K562 (cell line): Measurements from ENCODE around the gene NFKBIA. TPM values are rescaled to one million over a fixed set of nuclear protein-coding genes. Genes with fewer than 3 reads are reported as not detected.

Source experiments
- ATAC-seq: fragments of 200-7000 bp; cut with Tn5 transposase; 3 replicates; pipeline ENCODE4 v1.9.1; 2020; ENCODE audit warnings: moderate library complexity
- BruUV-seq: library from RNA; stranded (reverse); fragments of 400-500 nt; replicated peaks from 2 replicates; lab custom pipeline; 2021; lab: Mats Ljungman, UMichigan
- CTCF ChIA-PET: fragments of 300-600 bp; formaldehyde crosslinking; extraction: SDS; loops from one replicate; lab custom pipeline; 2021; ENCODE audit warnings: low intra/inter-chr PET ratio; lab: Yijun Ruan, JAX
- POLR2A ChIA-PET: fragments of 300-600, 350-650 bp; sonication (Branson Sonifier 250); formaldehyde crosslinking; extraction: SDS; loops from one replicate; lab custom pipeline; 2021; ENCODE audit warnings: antibody characterized with exemption, inconsistent platforms; lab: Yijun Ruan, JAX
- DNase-seq, 4 experiments: peaks; one replicate each; pipeline versions ENCODE4 v3.0.0 to v3.0.0-alpha.2; 2011 to 2018; ENCODE audit warnings: low spot score in 3 of 4, mixed read lengths in 3 of 4; ENCODE audit errors: extremely low read depth in 1 of 4
- FAIRE-seq: peaks from 2 replicates; lab custom pipeline; 2011; peaks lifted over from hg19 to GRCh38; lab: Jason Lieb, UNC
- H2AFZ ChIP-seq: 2 replicates; pipeline ENCODE4 v1.6.0; 2011; ENCODE audit warnings: low read depth, low read length, control low read depth, inconsistent platforms
- H3K27ac ChIP-seq: fragments of 200-600 bp; 3 replicates; pipeline ENCODE4 v1.8.0; 2011; ENCODE audit warnings: low read depth, mild to moderate bottlenecking, control low read depth, inconsistent platforms, low read length, moderate library complexity, mixed read lengths; ENCODE audit errors: extremely low read depth
- H3K27me3 ChIP-seq, 2 experiments: fragments of 300-600 bp in 1 of 2; 2 replicates in 1 of 2; 3 replicates in 1 of 2; pipeline versions ENCODE4 v1.6.0 to v1.8.0; 2011; ENCODE audit warnings: inconsistent platforms in 2 of 2, low read length in 2 of 2, mild to moderate bottlenecking in 1 of 2, mixed read lengths in 1 of 2, moderate library complexity in 1 of 2; ENCODE audit not compliant: control insufficient read depth in 2 of 2, insufficient read depth in 2 of 2
- H3K36me3 ChIP-seq: fragments of 300-600 bp; 3 replicates; pipeline ENCODE4 v1.8.0; 2011; ENCODE audit warnings: mild to moderate bottlenecking, low read length, inconsistent platforms; ENCODE audit not compliant: control insufficient read depth, insufficient read depth
- H3K4me1 ChIP-seq, 2 experiments: fragments of 200-600 bp in 1 of 2; replicated peaks in 1 of 2; 2 replicates in 1 of 2; 3 replicates in 1 of 2; pipeline versions ENCODE4 v1.5.1 to v1.8.0; 2011; ENCODE audit warnings: inconsistent platforms in 2 of 2, low read length in 2 of 2, mild to moderate bottlenecking in 1 of 2, mixed read lengths in 1 of 2, moderate library complexity in 1 of 2; ENCODE audit not compliant: control insufficient read depth in 2 of 2, insufficient read depth in 2 of 2
- H3K4me2 ChIP-seq: 2 replicates; pipeline ENCODE4 v1.6.1; 2011; ENCODE audit warnings: low read length, control low read depth, inconsistent platforms, mixed read lengths; ENCODE audit not compliant: insufficient read depth
- H3K4me3 ChIP-seq: fragments of 200-600 bp; sonication (generic), shearing (Covaris generic); 2 replicates; pipeline ENCODE4 v1.5.1; 2016; ENCODE audit warnings: control low read depth, inconsistent platforms
- H3K79me2 ChIP-seq: fragments of 200-600 bp; 3 replicates; pipeline ENCODE4 v1.8.0; 2011; ENCODE audit warnings: low read length, inconsistent platforms; ENCODE audit not compliant: control insufficient read depth, insufficient read depth
- H3K9ac ChIP-seq, 2 experiments: 2 replicates each; pipeline versions ENCODE4 v1.6.0 to v1.6.1; 2011; ENCODE audit warnings: low read depth in 2 of 2, low read length in 2 of 2, control low read depth in 1 of 2, inconsistent platforms in 1 of 2, mild to moderate bottlenecking in 1 of 2, mixed read lengths in 1 of 2; ENCODE audit not compliant: insufficient read depth in 1 of 2
- H3K9me1 ChIP-seq: one replicate; pipeline ENCODE4 v1.6.0; 2011; ENCODE audit warnings: inconsistent platforms, mild to moderate bottlenecking, low read length, moderate library complexity; ENCODE audit not compliant: control insufficient read depth, insufficient read depth
- H3K9me3 ChIP-seq: replicated peaks from 2 replicates; pipeline ENCODE4 v1.5.1; 2011; ENCODE audit warnings: low read depth, low read length, inconsistent platforms; ENCODE audit not compliant: control insufficient read depth, insufficient read depth
- H4K20me1 ChIP-seq: replicated peaks from 2 replicates; pipeline ENCODE4 v1.6.1; 2011; ENCODE audit warnings: low read length, inconsistent platforms, mixed read lengths; ENCODE audit not compliant: control insufficient read depth, insufficient read depth
- CEBPB ChIP-seq: fragments of 450-650 bp; IDR thresholded peaks from 2 replicates; pipeline ENCODE4 v1.6.1; 2016; ENCODE audit warnings: missing genetic modification characterization, missing compliant biosample characterization
- CEBPG ChIP-seq, 3 experiments: fragments of 200-800 bp in 1 of 3; sonication (Bioruptor generic) in 1 of 3; sonication (generic) in 1 of 3; formaldehyde crosslinking in 1 of 3; IDR thresholded peaks in 2 of 3; conservative IDR thresholded peaks in 1 of 3; 2 replicates each; pipeline versions ENCODE4 v1.6.1 to v1.8.0; 2016 to 2022; ENCODE audit warnings: missing compliant biosample characterization in 2 of 3, missing genetic modification characterization in 2 of 3, mild to moderate bottlenecking in 1 of 3, missing genetic modification reagents in 1 of 3
- EGR1 ChIP-seq: fragments of 450-650 bp; conservative IDR thresholded peaks from 2 replicates; pipeline ENCODE4 v1.6.1; 2017; ENCODE audit warnings: mild to moderate bottlenecking
- POLR2AphosphoS5 ChIP-seq: IDR thresholded peaks from 2 replicates; pipeline ENCODE4 v1.6.1; 2011; ENCODE audit warnings: mild to moderate bottlenecking, low read depth, low read length, moderate library complexity; ENCODE audit not compliant: control insufficient read depth, insufficient read depth
- SMAD1 ChIP-seq: fragments of 150-350 bp; IDR thresholded peaks from 2 replicates; pipeline ENCODE4 v1.6.1; 2014; ENCODE audit warnings: low read length, low read depth; ENCODE audit not compliant: partially characterized antibody
- SMAD3 ChIP-seq: fragments of 450-650 bp; formaldehyde crosslinking; conservative IDR thresholded peaks from 2 replicates; pipeline ENCODE4 v1.4.0; 2020; ENCODE audit warnings: mild to moderate bottlenecking
- U2AF2 ChIP-seq: fragments of 200-400 bp; formaldehyde crosslinking; optimal IDR thresholded peaks from 2 replicates; pipeline ENCODE3; 2017; ENCODE audit warnings: low read depth, mild to moderate bottlenecking, low read length
- ZNF175 ChIP-seq: fragments of 200-800 bp; sonication (Bioruptor generic); IDR thresholded peaks from 2 replicates; pipeline ENCODE4 v1.6.1; 2016; ENCODE audit warnings: low read depth, mild to moderate bottlenecking, missing genetic modification characterization, missing compliant biosample characterization
- ZNF780A ChIP-seq: fragments of 250-450 bp; sonication (Bioruptor Pico); IDR thresholded peaks from 2 replicates; pipeline ENCODE4 v1.5.0; 2021; ENCODE audit warnings: mild to moderate bottlenecking
- WGBS: fragments of 100-300 bp; shearing (Covaris generic); methylation state at CpG from one replicate; pipeline ENCODE4 v1.1.6; 2016; ENCODE audit warnings: low coverage, mixed read lengths; ENCODE audit not compliant: insufficient coverage; ENCODE audit errors: missing lambda C conversion rate; 5-methylcytosine and 5-hydroxymethylcytosine counted together
- in situ Hi-C: fragments of 300-500 bp; cut with MboI; formaldehyde crosslinking; loops from 4 replicates; pipeline ENCODE4 v1.15.0; 2018; ENCODE audit warnings: inconsistent platforms, mixed read lengths
- intact Hi-C: fragments of 100-400 bp; cut with micrococcal nuclease; formaldehyde crosslinking; loops from 2 replicates; pipeline ENCODE4 v1.14.2; 2022
- polyA plus RNA-seq, 8 experiments: library from polyadenylated mRNA; depleted of rRNA in 4 of 8; stranded (reverse) in 5 of 8; unstranded in 3 of 8; fragments of >200 nt; fragmentation: Nextera tagmentation in 2 of 8; fragmentation: Illumina TruSeq in 1 of 8; extraction: Ambion mirVana in 2 of 8; extraction: Trizol in 1 of 8; gene quantifications; 2 replicates each; pipeline versions ENCODE4 v1.2.1 to v1.2.3, GENCODE V29; 2011 to 2014; ENCODE audit warnings: inconsistent platforms in 1 of 8, missing spikeins in 1 of 8
- total RNA-seq, 7 experiments: library from RNA; depleted of rRNA in 6 of 7; stranded (reverse); fragments of >200 nt in 6 of 7; fragmentation: Illumina TruSeq in 2 of 7; extraction: Trizol in 2 of 7; gene quantifications; 2 replicates each; pipeline versions ENCODE4 v1.2.1 to v1.2.3, GENCODE V29; 2011 to 2021; ENCODE audit warnings: low replicate concordance in 1 of 7
- TF ChIP-seq, protein P1 (sequence below): fragments of 250-450 bp; sonication (Bioruptor Pico); IDR thresholded peaks from 2 replicates; pipeline ENCODE4 v1.8.0; 2021; ENCODE audit warnings: mild to moderate bottlenecking, moderate library complexity
- TF ChIP-seq, protein P2 (sequence below): fragments of 450-650 bp; IDR thresholded peaks from 2 replicates; pipeline ENCODE4 v1.6.1; 2018; ENCODE audit not compliant: partially characterized antibody
- TF ChIP-seq, protein P3 (sequence below), 2 experiments: fragments of 200-800 bp in 1 of 2; sonication (Bioruptor generic) in 1 of 2; sonication (generic) in 1 of 2; formaldehyde crosslinking in 1 of 2; IDR thresholded peaks in 1 of 2; conservative IDR thresholded peaks in 1 of 2; 2 replicates each; pipeline versions ENCODE4 v1.5.0 to v1.6.1; 2016 to 2020; ENCODE audit warnings: missing compliant biosample characterization in 1 of 2, missing genetic modification characterization in 1 of 2, missing genetic modification reagents in 1 of 2

Gene NFKBIA
- total and polyA plus RNA-seq, 9 of the 15 experiments (the other 6 are each of a cell fraction or from before 2014, with no cell fraction given) = 6.9 to 31.8 (median 18.2) TPM

DNA sequence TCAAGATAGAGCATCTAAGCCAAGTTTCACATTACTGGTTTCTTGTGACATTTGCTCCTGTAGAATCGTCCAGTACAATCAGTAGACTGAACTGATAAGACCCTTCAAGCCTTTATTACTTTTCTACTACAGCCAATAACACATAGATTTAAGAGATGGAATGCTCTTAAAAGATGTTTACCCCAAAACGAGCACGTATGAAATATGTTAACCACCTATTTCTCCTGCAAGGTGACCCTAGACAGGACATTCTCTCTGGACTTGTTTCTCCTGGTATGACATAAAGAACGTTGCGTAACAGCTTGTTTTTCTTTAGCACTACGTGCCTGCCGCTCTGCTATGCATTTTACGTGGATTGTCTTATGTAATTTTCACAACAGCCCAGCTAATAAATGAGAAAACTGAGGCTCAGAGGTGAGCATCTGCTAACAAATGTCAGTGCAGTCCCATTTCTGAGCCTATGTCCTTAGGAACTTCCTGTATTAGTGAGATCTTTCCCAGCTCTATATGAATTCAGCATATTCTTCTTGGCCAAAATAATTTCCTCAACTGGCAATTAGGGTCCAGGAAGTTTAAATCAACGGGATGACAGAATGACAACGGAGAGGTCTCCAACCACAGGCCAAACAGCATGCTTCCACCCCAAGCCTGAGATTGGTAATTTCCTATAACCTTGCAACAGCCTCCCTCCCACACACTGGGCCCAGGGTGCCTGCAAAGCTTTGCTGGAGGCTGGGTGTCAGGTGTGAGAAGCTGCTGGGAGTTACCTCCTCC, 3.7 kb downstream of the NFKBIA start:
- ATAC-seq (no peak), DNase-seq (peak in 1 of 4 experiments; percentile 28), FAIRE-seq (peak; percentile 29)
- H3K27ac ChIP-seq = 0 out of 3 replicates have a peak overlapping the region, but pooled peaks have one; percentile 13
- H4K20me1 ChIP-seq = no peaks in the 10 kb centered on the region
- H3K4me2 ChIP-seq = peak overlapping the region; percentile 32; the same call in 1 of the 2 replicates
- no TSS peak for BruUV-seq
- CTCF ChIA-PET = no interaction called here
- no peak overlapping the region for H2AFZ ChIP-seq
- in situ Hi-C loops = loop anchor here (10.0 to 25.0 kb wide), 2 partner anchors 726 to 1064 kb away; no protein-coding TSS in a partner anchor
- H3K4me3 ChIP-seq = no peak overlapping the region
- WGBS = 54% methylated on average over 10 of the region's 10 CpGs
- POLR2A ChIA-PET = interaction anchor here (1.6 to 4.2 kb wide), 3 partner anchors 9 to 109 kb away, joined by 6 to 49 read pairs (median 13); partner anchors contain the start of gene PSMA6
- intact Hi-C loops = loop anchor here (5.0 to 10.0 kb wide), 4 partner anchors 34 to 356 kb away; partner anchors contain the start of genes FAM177A1 and PSMA6
- peaks cover 23 to 28% of the 10 kb centered on the region in 2 experiments; a peak in 4 of 5 replicates for H3K4me1 ChIP-seq
- peaks cover 39% of the 10 kb centered on the region for H3K36me3 ChIP-seq
- no peaks in the 10 kb centered on the region for H3K9me1 ChIP-seq
- peak overlapping the region in 1 of 2 experiments; percentile 76; a peak in 1 of 4 replicates for H3K9ac ChIP-seq
- H3K27me3 ChIP-seq = no peaks in the 10 kb centered on the region
- H3K79me2 ChIP-seq = peaks cover 39% of the 10 kb centered on the region
- no peaks in the 10 kb centered on the region for H3K9me3 ChIP-seq
- peak; percentile 90 for TF ChIP-seq CEBPB (tag)
- TF ChIP-seq SMAD1 = no peak
- TF ChIP-seq, protein P1, sequence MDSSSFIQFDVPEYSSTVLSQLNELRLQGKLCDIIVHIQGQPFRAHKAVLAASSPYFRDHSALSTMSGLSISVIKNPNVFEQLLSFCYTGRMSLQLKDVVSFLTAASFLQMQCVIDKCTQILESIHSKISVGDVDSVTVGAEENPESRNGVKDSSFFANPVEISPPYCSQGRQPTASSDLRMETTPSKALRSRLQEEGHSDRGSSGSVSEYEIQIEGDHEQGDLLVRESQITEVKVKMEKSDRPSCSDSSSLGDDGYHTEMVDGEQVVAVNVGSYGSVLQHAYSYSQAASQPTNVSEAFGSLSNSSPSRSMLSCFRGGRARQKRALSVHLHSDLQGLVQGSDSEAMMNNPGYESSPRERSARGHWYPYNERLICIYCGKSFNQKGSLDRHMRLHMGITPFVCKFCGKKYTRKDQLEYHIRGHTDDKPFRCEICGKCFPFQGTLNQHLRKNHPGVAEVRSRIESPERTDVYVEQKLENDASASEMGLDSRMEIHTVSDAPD (CRISPR knock-in tag) = no peak
- TF ChIP-seq EGR1 = peak; percentile 28; the same call in 1 of the 2 replicates
- TF ChIP-seq POLR2AphosphoS5 = 0 out of 2 replicates have a peak, but pooled peaks have one; percentile 4
- no peak for TF ChIP-seq ZNF175 (CRISPR knock-in tag)
- no peak for TF ChIP-seq U2AF2
- TF ChIP-seq CEBPG (CRISPR knock-in tag; IDR thresholded peaks at IDR 0.05) = 0 out of 2 replicates have a peak, but pooled peaks have one; percentile 22
- TF ChIP-seq CEBPG (tag; conservative IDR thresholded peaks at IDR 0.05 in 1 of 2, IDR thresholded peaks at IDR 0.05 in 1 of 2) = peak; percentile 71 to 85
- no peak for TF ChIP-seq SMAD3
- no peak for TF ChIP-seq ZNF780A
- TF ChIP-seq, protein P2, sequence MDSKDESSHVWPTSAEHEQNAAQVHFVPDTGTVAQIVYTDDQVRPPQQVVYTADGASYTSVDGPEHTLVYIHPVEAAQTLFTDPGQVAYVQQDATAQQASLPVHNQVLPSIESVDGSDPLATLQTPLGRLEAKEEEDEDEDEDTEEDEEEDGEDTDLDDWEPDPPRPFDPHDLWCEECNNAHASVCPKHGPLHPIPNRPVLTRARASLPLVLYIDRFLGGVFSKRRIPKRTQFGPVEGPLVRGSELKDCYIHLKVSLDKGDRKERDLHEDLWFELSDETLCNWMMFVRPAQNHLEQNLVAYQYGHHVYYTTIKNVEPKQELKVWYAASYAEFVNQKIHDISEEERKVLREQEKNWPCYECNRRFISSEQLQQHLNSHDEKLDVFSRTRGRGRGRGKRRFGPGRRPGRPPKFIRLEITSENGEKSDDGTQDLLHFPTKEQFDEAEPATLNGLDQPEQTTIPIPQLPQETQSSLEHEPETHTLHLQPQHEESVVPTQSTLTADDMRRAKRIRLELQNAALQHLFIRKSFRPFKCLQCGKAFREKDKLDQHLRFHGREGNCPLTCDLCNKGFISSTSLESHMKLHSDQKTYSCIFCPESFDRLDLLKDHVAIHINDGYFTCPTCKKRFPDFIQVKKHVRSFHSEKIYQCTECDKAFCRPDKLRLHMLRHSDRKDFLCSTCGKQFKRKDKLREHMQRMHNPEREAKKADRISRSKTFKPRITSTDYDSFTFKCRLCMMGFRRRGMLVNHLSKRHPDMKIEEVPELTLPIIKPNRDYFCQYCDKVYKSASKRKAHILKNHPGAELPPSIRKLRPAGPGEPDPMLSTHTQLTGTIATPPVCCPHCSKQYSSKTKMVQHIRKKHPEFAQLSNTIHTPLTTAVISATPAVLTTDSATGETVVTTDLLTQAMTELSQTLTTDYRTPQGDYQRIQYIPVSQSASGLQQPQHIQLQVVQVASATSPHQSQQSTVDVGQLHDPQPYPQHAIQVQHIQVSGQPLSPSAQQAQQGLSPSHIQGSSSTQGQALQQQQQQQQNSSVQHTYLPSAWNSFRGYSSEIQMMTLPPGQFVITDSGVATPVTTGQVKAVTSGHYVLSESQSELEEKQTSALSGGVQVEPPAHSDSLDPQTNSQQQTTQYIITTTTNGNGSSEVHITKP = no peak
- TF ChIP-seq, protein P3, sequence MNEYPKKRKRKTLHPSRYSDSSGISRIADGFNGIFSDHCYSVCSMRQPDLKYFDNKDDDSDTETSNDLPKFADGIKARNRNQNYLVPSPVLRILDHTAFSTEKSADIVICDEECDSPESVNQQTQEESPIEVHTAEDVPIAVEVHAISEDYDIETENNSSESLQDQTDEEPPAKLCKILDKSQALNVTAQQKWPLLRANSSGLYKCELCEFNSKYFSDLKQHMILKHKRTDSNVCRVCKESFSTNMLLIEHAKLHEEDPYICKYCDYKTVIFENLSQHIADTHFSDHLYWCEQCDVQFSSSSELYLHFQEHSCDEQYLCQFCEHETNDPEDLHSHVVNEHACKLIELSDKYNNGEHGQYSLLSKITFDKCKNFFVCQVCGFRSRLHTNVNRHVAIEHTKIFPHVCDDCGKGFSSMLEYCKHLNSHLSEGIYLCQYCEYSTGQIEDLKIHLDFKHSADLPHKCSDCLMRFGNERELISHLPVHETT (CRISPR knock-in tag; conservative IDR thresholded peaks at IDR 0.05 in 1 of 2, IDR thresholded peaks at IDR 0.05 in 1 of 2) = 0 out of 4 replicates have a peak, but pooled peaks of 1 of the 2 experiments have one; percentile 15
